AG08395 (cell line): ENCODE results near the gene CELSR1.
A peak's percentile ranks its signal among the peaks of the same experiment; 100 is the strongest.
"Not testable (repeated sequence)": the region's sequence is repeated elsewhere in the genome, so short reads cannot be mapped to it uniquely, and the experiment has no call there.

Source experiments
- DNase-seq: peaks from one replicate; pipeline ENCODE4 v3.0.0; 2012; ENCODE audit warnings: mixed read lengths, low spot score

CELSR1 gene

GRCh38 chr22:46533070-46533833 lies 4.2 kb downstream of the CELSR1 start:
- no peak for DNase-seq

GRCh38 chr22:46532416-46532815 lies 5.0 kb downstream of the CELSR1 start:
- DNase-seq, result no peak

GRCh38 chr22:46531581-46532175 lies 5.7 kb downstream of the CELSR1 start:
- no peak for DNase-seq

- DNase-seq, result no peak
These were observed 9.3 kb downstream of the CELSR1 start for GRCh38 chr22:46528121-46528610.

GRCh38 chr22:46526244-46526839 lies 11.1 kb downstream of the CELSR1 start:
- no peak for DNase-seq

DNA sequence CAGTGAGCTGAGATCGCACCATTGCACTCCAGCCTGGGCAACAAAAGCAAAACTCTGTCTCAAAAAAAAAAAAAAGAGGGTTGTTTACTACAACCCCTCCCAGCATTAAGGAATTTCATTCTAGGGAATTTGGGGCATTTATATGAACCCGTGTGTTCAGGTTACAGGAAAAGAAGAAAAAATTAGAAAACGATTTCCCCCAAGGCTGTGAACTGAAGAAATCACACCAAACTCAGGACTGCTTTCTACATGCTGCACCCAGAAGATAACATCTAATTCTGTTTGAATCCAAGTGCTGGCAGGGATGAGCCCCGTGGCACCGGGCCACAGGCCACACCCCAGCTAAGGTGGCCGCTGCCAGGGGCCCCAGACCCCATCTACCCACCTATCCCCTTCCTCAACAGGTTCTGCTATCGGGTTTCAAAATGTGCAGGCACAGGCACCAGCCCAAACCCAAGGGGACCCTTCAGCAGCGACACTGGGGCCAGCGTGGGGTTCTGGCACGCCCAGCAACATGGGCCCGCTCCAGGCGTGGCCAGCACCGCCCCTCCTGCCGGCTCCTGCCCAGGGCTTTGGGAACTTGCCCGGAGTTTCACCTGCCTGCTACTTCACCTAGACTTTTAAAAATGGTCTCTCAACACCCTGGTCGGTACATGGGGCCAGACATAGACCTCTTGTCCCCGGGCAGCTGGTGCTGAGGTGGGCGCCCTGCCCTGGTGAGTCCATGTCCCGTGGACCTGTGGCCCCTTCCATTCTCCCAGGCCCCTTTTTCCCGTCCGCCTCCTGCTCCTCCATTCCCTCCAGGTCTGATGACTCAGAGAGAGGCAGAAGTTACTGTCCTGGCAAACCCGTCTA lies 11.8 kb downstream of the CELSR1 start:
- no peak for DNase-seq

GRCh38 chr22:46524203-46524740 lies 13.1 kb downstream of the CELSR1 start:
- no peak for DNase-seq

DNA sequence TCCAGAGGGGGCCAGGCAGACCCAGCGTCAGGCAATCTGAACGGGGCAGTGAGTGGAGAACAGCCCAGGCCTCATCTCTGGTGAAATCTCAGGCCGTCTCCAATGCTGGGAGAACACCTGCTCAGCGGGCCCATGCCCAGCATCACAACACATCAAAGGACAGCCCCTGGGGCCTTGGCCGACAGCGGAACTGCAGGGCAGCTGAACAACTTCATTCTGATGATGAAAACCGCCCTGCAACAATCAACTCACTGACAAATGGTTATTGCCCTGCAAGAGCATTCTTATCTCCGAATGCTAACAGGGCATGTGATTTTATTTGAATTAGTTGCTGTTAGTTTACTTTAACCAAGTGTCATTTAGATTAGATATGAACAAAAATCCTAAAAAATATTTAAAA lies 14.6 kb downstream of the CELSR1 start:
- no peak for DNase-seq

DNA sequence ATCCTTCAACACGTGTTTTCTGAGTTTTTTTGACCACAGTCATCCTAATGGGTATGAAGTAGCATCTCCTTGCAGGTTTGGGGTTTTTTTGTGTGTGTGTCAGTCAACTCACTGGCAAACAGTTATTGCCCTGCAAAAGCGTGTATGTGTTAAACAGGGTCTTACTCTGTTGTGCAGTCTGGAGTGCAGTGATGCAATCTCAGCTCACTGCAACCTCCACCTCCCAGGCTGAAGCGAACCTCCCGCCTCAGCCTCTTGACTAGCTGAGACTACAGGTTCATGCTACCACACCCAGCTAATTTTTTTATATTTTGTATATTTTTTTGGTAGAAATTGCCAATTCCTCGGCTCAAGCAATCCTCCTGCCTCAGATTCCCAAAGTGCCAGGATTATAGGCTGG lies 15.4 kb downstream of the CELSR1 start:
- no peak for DNase-seq

DNA sequence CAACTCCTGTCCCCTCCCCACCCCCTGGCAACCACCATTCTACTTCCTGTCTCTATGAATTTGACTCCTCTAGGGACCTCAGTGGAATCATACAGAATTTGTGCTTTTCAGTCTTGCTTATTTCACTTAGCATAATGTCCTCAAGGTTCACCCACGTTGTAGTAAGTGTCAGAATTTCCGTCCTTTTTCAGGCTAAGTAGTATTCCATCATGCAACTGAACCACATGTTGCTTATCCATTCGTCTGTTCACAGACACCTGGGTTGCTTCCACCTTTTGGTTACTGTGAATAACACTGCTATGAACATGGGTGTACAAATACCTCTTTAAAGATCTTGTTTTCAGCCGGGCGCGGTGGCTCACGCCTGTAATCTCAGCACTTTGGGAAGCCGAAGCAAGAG lies 16.5 kb downstream of the CELSR1 start:
- no peak for DNase-seq

- DNase-seq, result no peak
These were observed 18.0 kb downstream of the CELSR1 start for GRCh38 chr22:46519377-46519776.

DNA sequence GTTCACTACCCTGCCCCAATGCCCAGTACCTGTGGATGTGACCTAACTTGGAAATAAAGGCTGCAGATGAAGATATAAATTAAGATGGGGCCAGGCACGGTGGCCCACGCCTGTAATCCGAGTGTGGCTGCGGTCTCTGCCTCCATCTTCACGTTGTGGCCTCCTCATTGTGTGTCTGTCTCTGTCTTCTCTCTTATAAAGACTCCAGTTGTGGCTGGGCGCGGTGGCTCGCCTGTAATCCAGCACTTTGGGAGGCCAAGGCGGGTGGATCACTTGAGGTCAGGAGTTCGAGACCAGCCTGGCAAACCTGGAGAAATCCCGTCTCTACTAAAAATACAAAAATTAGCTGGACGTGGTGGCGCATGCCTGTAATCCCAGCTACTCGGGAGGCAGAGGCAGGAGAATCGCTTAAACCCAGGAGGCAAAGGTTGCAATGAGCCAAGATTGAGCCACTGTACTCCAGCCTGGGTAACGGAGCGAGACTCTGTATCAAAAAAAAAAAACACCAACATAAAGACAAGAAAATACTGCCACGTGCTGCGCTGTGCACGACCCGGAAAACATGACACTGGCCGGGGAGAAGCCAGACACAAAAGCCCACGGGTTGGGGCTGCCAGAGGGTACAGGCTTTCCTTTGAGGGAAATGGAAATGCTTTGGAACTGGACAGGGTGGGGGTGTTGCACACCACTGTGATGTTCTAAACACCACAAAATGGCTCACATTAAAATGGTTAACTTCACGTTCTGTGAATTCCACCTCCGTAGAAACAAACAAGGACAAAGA lies 18.7 kb downstream of the CELSR1 start:
- DNase-seq, result no peak

DNA sequence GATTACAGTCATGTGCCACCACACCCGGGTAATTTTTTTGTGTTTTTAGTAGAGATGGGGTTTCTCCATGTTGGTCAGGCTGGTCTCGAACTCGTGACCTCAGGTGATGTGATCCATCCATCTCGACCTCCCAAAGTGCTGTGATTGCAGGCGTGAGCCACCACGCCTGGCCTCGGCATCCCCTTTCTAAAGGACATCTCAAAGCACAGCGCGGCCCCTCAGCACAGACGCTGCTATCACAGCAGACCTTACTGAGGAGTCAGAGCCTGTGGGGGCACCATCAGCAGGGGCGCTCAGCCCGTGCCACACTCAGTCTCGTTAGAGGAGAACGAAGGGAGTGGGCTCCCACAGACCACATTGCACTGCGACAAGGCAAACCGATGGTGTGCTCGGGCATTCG lies 19.4 kb downstream of the CELSR1 start:
- DNase-seq, result no peak

- DNase-seq, result no peak
These were observed 20.1 kb downstream of the CELSR1 start for GRCh38 chr22:46517255-46517761.

DNA sequence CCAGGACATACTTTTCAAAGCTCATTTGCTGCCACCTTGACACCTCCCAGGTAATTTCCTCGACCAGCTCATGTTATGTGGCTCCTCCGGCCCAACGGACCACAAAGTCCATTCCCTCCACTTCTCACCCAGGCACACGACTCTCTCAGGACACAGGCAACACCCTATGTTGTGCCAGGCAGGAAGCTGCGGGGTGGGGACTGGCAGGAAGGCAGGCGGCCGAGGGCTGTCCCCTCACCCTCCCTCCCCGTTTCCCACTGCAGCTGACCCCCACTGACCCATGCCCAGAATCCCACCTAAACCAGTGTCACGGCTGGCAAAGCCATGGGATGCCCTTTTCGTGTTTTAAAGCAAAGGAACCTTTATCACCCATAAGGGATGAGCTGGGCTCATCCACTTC lies 20.8 kb downstream of the CELSR1 start:
- DNase-seq, result no peak

GRCh38 chr22:46516112-46516487 lies 21.3 kb downstream of the CELSR1 start:
- DNase-seq, result not testable (repeated sequence)

DNA sequence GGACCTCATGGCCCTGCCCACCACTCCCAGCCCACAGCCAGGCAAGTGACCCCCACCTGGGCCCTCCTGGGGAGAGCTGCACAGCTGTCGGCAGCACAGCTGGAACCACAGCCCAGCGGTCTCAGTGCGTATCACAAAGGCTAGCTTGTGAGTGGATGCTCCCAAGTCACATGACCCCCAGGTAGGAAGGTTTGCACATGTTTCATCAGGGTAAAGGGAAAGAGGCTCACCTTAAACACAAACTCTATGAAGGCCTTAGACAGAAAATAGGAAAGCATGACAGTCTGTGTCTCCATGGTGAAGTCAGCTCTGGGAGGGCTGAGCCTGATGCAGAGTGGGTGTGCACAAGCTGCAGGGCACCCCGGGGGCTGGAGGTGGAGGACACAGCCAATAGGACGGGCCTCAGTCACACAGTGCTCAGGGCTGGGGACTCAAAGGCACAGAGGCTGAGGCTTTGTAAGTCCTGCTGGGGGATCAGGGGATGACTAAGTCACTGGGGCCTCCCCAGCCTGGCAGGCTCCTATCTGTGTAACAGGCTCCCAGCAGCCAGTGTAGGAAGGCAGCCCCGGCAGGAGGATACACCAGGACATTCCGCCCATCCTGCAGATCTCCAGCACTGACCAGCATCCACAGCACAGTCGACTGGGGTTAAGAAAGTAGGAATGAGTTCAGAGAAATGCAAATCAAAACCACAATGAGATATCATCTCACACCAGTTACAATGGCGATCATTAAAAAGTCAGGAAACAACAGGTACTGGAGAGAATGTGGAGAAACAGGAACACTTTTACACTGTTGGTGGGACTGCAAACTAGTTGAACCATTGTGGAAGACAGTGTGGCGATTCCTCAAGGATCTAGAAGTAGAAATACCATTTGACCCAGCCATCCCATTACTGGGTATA lies 22.0 kb downstream of the CELSR1 start:
- no peak for DNase-seq

DNA sequence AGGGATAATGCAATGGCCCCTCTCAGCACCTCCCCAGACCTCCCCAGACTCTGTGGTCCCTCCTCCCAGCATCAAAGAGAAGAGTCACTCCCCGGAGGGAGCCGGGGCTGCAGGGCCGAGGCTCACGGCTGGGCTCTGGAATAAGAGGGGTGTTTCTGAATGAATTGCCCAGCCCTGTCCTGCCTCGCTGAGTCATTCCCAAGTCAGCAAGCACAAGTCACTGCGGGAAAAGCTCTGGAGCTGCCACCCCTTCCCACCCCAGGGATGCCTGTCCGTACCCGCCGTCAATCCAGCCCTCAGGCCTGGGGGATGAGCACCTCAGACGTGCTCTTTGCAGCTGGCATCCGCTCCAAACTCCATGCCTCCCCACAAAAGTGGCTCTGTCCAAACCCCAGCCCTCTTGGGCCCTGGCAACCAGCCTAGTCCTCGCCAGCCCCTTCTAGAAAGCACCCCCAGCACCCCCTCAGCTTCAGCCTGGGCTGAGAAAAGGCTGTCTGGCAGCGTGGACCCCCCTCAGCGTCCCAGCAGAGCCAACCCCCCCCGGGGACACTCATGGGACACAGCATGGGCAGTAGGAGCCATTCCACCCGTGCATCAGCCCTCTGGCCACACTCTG lies 22.7 kb downstream of the CELSR1 start:
- DNase-seq, result peak; percentile 80

GRCh38 chr22:46513908-46514550 lies 23.4 kb downstream of the CELSR1 start:
- no peak for DNase-seq
